Nephron (organoid): ENCODE data around the gene HOXB6.

ENCODE experiments used
- H3K27ac Mint-ChIP-seq, 3 experiments: 2 replicates each; pipeline ENCODE4 v1.8.0; 2020; ENCODE audit warnings: mixed read lengths in 3 of 3, mild to moderate bottlenecking in 2 of 3, moderate library complexity in 1 of 3
- H3K27me3 Mint-ChIP-seq: 2 replicates; pipeline ENCODE4 v1.8.0; 2021; ENCODE audit warnings: low read depth, mild to moderate bottlenecking, moderate library complexity, mixed read lengths
- H3K36me3 Mint-ChIP-seq: 2 replicates; pipeline ENCODE4 v1.8.0; 2020; ENCODE audit warnings: low read depth, mixed read lengths
- H3K4me1 Mint-ChIP-seq: 2 replicates; pipeline ENCODE4 v1.8.0; 2020; ENCODE audit warnings: mixed read lengths
- H3K4me3 Mint-ChIP-seq, 3 experiments: 2 replicates each; pipeline ENCODE4 v1.8.0; 2020; ENCODE audit warnings: mild to moderate bottlenecking in 3 of 3, mixed read lengths in 3 of 3, moderate library complexity in 2 of 3
- H3K9me3 Mint-ChIP-seq: 2 replicates; pipeline ENCODE4 v1.8.0; 2020; ENCODE audit warnings: mixed read lengths
- TF ChIP-seq, protein P1 (sequence below), 3 experiments: fragments of 200-600 bp; sonication (generic); IDR thresholded peaks; one replicate each; pipeline ENCODE4 v1.5.0; 2021; ENCODE audit warnings: antibody characterized with exemption in 3 of 3; ENCODE audit not compliant: unreplicated experiment in 3 of 3

HOXB6 gene

DNA sequence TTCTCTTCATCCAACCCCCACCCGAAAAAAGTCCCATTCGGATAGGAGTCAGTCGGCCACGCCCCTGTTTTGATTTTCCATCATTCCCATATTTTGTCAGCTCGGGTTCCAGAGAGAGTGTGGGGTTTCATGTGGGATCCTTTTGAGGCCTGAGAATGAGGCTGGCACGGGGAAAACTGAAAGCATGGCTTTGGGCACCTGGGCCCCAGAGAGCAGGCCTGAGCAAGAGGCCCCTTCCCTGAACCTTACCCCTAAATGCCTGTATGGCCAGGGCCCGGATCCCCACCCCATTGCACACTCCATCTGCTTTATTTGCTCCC lies 22.1 kb downstream of the HOXB6 start:
- H3K36me3 Mint-ChIP-seq: peaks cover 28% of the 10 kb centered on the region
- H3K27me3 Mint-ChIP-seq: peaks cover 86% of the 10 kb centered on the region
- H3K4me3 Mint-ChIP-seq: peak overlapping the region; percentile 84 to 98 (median 91)
- TF ChIP-seq, protein P1, sequence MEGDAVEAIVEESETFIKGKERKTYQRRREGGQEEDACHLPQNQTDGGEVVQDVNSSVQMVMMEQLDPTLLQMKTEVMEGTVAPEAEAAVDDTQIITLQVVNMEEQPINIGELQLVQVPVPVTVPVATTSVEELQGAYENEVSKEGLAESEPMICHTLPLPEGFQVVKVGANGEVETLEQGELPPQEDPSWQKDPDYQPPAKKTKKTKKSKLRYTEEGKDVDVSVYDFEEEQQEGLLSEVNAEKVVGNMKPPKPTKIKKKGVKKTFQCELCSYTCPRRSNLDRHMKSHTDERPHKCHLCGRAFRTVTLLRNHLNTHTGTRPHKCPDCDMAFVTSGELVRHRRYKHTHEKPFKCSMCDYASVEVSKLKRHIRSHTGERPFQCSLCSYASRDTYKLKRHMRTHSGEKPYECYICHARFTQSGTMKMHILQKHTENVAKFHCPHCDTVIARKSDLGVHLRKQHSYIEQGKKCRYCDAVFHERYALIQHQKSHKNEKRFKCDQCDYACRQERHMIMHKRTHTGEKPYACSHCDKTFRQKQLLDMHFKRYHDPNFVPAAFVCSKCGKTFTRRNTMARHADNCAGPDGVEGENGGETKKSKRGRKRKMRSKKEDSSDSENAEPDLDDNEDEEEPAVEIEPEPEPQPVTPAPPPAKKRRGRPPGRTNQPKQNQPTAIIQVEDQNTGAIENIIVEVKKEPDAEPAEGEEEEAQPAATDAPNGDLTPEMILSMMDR (IDR thresholded peaks at IDR 0.05; ENCODE audit: unreplicated experiment in 3 of 3): no peak
- peaks cover 90% of the 10 kb centered on the region for H3K4me1 Mint-ChIP-seq
- H3K27ac Mint-ChIP-seq: peak overlapping the region in 1 of 3 experiments; percentile 91
- no peaks in the 10 kb centered on the region for H3K9me3 Mint-ChIP-seq

- H3K36me3 Mint-ChIP-seq: peaks cover 23% of the 10 kb centered on the region
Observed at GRCh38 chr17:48579760-48580554, 24.8 kb downstream of the HOXB6 start.

GRCh38 chr17:48579471-48579759 lies 25.4 kb downstream of the HOXB6 start:
- Mint-ChIP-seq H3K27me3 (peaks cover 69% of the 10 kb centered on the region), H3K9me3 (no peaks in the 10 kb centered on the region), H3K36me3 (peaks cover 24% of the 10 kb centered on the region), H3K4me3 (peak overlapping the region; percentile 84 to 98 (median 91)), H3K4me1 (peaks cover 83% of the 10 kb centered on the region), H3K27ac (peak overlapping the region in 1 of 3 experiments; percentile 98)
- TF ChIP-seq, protein P1 (IDR thresholded peaks at IDR 0.05; ENCODE audit: unreplicated experiment in 3 of 3): no peak

More at GRCh38 chr17:48579760-48580554, 24.8 kb downstream of the HOXB6 start:
- TF ChIP-seq, protein P1 (IDR thresholded peaks at IDR 0.05; ENCODE audit: unreplicated experiment in 3 of 3): no peak
- Mint-ChIP-seq H3K4me1 (peaks cover 83% of the 10 kb centered on the region), H3K27ac (peak overlapping the region in 1 of 3 experiments; percentile 98), H3K27me3 (peaks cover 69% of the 10 kb centered on the region), H3K9me3 (no peaks in the 10 kb centered on the region), H3K4me3 (peak overlapping the region; percentile 84 to 98 (median 91))

DNA sequence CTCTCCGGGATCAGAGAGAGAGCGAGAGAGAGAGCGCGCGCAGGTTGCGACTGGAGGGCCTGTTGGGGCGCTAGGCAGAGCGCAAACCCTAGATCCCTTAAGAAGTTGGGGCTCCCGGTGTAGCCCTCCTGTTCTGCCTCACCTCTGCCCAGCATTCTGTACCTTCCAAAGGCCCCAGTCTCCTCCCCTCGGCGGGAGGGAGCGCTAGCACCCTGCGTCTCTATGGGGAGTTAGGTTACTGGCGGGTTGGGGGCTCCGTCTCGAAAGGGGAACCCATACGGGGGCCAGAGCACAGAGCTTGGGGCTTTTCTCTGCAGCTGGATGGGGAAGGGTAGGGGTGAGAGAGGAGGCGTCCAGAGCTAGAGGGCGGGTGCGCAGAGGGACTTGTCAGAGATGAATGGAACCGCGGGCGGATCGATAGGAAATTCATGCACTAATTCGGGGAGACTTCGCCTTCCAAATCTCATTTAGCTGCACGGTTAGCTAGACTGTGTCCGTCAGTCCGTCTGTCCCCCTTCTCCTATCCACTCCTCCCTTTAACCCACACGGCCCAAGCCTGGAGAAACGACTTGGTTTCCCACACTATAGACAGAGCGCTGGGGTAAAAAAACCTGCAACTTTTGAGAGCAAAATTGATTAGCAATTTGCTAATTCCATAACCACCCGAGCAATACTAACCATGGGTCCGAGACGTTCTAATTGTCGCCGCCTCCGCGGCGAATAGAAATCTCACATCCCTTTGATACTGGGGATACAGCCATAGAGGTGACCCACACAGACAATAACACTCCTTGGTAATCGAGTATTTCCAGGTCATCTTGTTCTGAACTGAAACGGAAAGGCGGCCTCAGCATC lies 25.9 kb downstream of the HOXB6 start:
- H3K9me3 Mint-ChIP-seq: no peaks in the 10 kb centered on the region
- H3K4me3 Mint-ChIP-seq: peak overlapping the region; percentile 84 to 98 (median 91)
- TF ChIP-seq, protein P1 (IDR thresholded peaks at IDR 0.05; ENCODE audit: unreplicated experiment in 3 of 3): no peak
- peaks cover 69% of the 10 kb centered on the region for H3K27me3 Mint-ChIP-seq
- H3K36me3 Mint-ChIP-seq: peaks cover 28% of the 10 kb centered on the region
- peaks cover 83% of the 10 kb centered on the region for H3K4me1 Mint-ChIP-seq
- peak overlapping the region in 1 of 3 experiments; percentile 98 for H3K27ac Mint-ChIP-seq

- H3K36me3 Mint-ChIP-seq: peaks cover 32% of the 10 kb centered on the region
- TF ChIP-seq, protein P1 (IDR thresholded peaks at IDR 0.05; ENCODE audit: unreplicated experiment in 3 of 3): no peak
- H3K27me3 Mint-ChIP-seq: peaks cover 69% of the 10 kb centered on the region
- peaks cover 83% of the 10 kb centered on the region for H3K4me1 Mint-ChIP-seq
- H3K4me3 Mint-ChIP-seq: peak within 1 kb of the TSS; percentile 93 to 98 (median 94)
- H3K27ac Mint-ChIP-seq: peak within 1 kb of the TSS in 1 of 3 experiments; percentile 98
- H3K9me3 Mint-ChIP-seq: no peaks in the 10 kb centered on the region
Observed at GRCh38 chr17:48577946-48578615, 26.7 kb downstream of the HOXB6 start, which contains the start of gene HOXB4. Gene HOXB4 (minus strand): TSS chr17:48578350. CDS start chr17:48578319, 31 bp downstream.
